SK-N-SH treated with all-trans-retinoic acid at 6 μM for 48 hours (cell line): ENCODE results near the gene NDRG3.

Experiments
- ARNTL ChIP-seq: fragments of 450-650 bp; formaldehyde crosslinking; IDR thresholded peaks from 2 replicates; pipeline ENCODE4 v1.5.0; 2020; ENCODE audit warnings: low read depth, mild to moderate bottlenecking, moderate library complexity, borderline replicate concordance
- BACH2 ChIP-seq: fragments of 250-450 bp; sonication (Bioruptor Pico); IDR thresholded peaks from 2 replicates; pipeline ENCODE4 v1.9.0; 2021; ENCODE audit warnings: mild to moderate bottlenecking, borderline replicate concordance
- OSR1 ChIP-seq: fragments of 250-450 bp; sonication (Bioruptor Pico); IDR thresholded peaks from 2 replicates; pipeline ENCODE4 v1.8.0; 2022; ENCODE audit warnings: moderate library complexity, mild to moderate bottlenecking, inconsistent platforms
- SNAI2 ChIP-seq: fragments of 250-450 bp; sonication (Bioruptor Pico); IDR thresholded peaks from 2 replicates; pipeline ENCODE4 v1.5.0; 2020; ENCODE audit warnings: mild to moderate bottlenecking, moderate library complexity
- TOX ChIP-seq: fragments of 250-450 bp; sonication (Bioruptor Pico); IDR thresholded peaks from 2 replicates; pipeline ENCODE4 v1.8.0; 2021; ENCODE audit warnings: mild to moderate bottlenecking, moderate library complexity, borderline replicate concordance
- ZC3H10 ChIP-seq: fragments of 250-450 bp; sonication (Bioruptor Pico); IDR thresholded peaks from 2 replicates; pipeline ENCODE4 v1.5.1; 2021; ENCODE audit warnings: mild to moderate bottlenecking, moderate library complexity
- ZFP3 ChIP-seq: fragments of 250-450 bp; sonication (Bioruptor Pico); IDR thresholded peaks from 2 replicates; pipeline ENCODE4 v1.5.0; 2020; ENCODE audit warnings: mild to moderate bottlenecking, moderate library complexity
- ZFP30 ChIP-seq: fragments of 450-650 bp; formaldehyde crosslinking; IDR thresholded peaks from 2 replicates; pipeline ENCODE4 v1.5.0; 2022; ENCODE audit warnings: mild to moderate bottlenecking, moderate library complexity
- ZNF70 ChIP-seq: fragments of 450-650 bp; formaldehyde crosslinking; IDR thresholded peaks from 2 replicates; pipeline ENCODE4 v1.5.0; 2020; ENCODE audit warnings: mild to moderate bottlenecking, moderate library complexity
- TF ChIP-seq, protein P1 (sequence below): fragments of 250-450 bp; sonication (Bioruptor Pico); IDR thresholded peaks from 2 replicates; pipeline ENCODE4 v1.8.0; 2020; ENCODE audit warnings: mild to moderate bottlenecking, moderate library complexity, borderline replicate concordance
- TF ChIP-seq, protein P2 (sequence below): fragments of 250-450 bp; sonication (Bioruptor Pico); IDR thresholded peaks from 2 replicates; pipeline ENCODE4 v1.5.1; 2021; ENCODE audit warnings: mild to moderate bottlenecking, moderate library complexity
- TF ChIP-seq, protein P3 (sequence below): fragments of 250-450 bp; sonication (Bioruptor Pico); IDR thresholded peaks from 2 replicates; pipeline ENCODE4 v1.5.0; 2020; ENCODE audit warnings: mild to moderate bottlenecking, moderate library complexity
- TF ChIP-seq, protein P4 (sequence below): fragments of 250-450 bp; sonication (Bioruptor Pico); IDR thresholded peaks from 2 replicates; pipeline ENCODE4 v1.5.1; 2020; ENCODE audit warnings: low read depth, mild to moderate bottlenecking, moderate library complexity

DNA sequence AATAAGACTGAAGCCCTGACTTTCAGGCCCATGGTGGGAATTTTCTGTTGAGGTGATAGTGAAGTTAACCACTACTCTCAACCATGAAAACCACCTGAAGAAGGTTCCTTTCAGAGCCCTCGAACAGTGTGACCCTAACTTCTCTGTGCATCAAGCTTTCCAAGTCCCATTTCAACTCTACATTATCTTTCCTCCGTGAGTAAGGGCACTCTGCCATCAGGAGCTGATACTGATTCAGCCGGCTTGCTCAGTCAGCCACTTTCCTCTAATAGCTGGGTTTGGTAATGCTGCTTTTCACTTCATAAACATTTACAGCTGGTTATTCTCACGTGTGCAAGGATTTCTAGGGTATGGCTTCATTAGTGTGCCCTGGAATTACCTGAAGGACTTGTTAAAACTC, 89.2 kb downstream of the NDRG3 start:
- TF ChIP-seq, protein P1, sequence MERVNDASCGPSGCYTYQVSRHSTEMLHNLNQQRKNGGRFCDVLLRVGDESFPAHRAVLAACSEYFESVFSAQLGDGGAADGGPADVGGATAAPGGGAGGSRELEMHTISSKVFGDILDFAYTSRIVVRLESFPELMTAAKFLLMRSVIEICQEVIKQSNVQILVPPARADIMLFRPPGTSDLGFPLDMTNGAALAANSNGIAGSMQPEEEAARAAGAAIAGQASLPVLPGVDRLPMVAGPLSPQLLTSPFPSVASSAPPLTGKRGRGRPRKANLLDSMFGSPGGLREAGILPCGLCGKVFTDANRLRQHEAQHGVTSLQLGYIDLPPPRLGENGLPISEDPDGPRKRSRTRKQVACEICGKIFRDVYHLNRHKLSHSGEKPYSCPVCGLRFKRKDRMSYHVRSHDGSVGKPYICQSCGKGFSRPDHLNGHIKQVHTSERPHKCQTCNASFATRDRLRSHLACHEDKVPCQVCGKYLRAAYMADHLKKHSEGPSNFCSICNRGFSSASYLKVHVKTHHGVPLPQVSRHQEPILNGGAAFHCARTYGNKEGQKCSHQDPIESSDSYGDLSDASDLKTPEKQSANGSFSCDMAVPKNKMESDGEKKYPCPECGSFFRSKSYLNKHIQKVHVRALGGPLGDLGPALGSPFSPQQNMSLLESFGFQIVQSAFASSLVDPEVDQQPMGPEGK, result no peak
- TF ChIP-seq ARNTL (CRISPR knock-in tag) (no peak), ZFP30 (CRISPR knock-in tag) (no peak), SNAI2 (CRISPR knock-in tag) (no peak), ZC3H10 (CRISPR knock-in tag) (no peak), BACH2 (CRISPR knock-in tag) (no peak), ZFP3 (CRISPR knock-in tag) (no peak), TOX (no peak), ZNF70 (no peak), OSR1 (CRISPR knock-in tag) (no peak)
- TF ChIP-seq, protein P2, sequence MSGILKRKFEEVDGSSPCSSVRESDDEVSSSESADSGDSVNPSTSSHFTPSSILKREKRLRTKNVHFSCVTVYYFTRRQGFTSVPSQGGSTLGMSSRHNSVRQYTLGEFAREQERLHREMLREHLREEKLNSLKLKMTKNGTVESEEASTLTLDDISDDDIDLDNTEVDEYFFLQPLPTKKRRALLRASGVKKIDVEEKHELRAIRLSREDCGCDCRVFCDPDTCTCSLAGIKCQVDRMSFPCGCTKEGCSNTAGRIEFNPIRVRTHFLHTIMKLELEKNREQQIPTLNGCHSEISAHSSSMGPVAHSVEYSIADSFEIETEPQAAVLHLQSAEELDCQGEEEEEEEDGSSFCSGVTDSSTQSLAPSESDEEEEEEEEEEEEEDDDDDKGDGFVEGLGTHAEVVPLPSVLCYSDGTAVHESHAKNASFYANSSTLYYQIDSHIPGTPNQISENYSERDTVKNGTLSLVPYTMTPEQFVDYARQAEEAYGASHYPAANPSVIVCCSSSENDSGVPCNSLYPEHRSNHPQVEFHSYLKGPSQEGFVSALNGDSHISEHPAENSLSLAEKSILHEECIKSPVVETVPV (CRISPR knock-in tag), result no peak
- TF ChIP-seq, protein P3, sequence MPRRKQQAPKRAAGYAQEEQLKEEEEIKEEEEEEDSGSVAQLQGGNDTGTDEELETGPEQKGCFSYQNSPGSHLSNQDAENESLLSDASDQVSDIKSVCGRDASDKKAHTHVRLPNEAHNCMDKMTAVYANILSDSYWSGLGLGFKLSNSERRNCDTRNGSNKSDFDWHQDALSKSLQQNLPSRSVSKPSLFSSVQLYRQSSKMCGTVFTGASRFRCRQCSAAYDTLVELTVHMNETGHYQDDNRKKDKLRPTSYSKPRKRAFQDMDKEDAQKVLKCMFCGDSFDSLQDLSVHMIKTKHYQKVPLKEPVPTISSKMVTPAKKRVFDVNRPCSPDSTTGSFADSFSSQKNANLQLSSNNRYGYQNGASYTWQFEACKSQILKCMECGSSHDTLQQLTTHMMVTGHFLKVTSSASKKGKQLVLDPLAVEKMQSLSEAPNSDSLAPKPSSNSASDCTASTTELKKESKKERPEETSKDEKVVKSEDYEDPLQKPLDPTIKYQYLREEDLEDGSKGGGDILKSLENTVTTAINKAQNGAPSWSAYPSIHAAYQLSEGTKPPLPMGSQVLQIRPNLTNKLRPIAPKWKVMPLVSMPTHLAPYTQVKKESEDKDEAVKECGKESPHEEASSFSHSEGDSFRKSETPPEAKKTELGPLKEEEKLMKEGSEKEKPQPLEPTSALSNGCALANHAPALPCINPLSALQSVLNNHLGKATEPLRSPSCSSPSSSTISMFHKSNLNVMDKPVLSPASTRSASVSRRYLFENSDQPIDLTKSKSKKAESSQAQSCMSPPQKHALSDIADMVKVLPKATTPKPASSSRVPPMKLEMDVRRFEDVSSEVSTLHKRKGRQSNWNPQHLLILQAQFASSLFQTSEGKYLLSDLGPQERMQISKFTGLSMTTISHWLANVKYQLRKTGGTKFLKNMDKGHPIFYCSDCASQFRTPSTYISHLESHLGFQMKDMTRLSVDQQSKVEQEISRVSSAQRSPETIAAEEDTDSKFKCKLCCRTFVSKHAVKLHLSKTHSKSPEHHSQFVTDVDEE (CRISPR knock-in tag), result no peak
- TF ChIP-seq, protein P4, sequence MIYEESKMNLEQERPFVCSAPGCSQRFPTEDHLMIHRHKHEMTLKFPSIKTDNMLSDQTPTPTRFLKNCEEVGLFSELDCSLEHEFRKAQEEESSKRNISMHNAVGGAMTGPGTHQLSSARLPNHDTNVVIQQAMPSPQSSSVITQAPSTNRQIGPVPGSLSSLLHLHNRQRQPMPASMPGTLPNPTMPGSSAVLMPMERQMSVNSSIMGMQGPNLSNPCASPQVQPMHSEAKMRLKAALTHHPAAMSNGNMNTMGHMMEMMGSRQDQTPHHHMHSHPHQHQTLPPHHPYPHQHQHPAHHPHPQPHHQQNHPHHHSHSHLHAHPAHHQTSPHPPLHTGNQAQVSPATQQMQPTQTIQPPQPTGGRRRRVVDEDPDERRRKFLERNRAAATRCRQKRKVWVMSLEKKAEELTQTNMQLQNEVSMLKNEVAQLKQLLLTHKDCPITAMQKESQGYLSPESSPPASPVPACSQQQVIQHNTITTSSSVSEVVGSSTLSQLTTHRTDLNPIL, result no peak
